A673 (cell line): ENCODE data around the gene TBC1D9. TPM values are rescaled to one million over a fixed set of nuclear protein-coding genes. Genes with fewer than 3 reads are reported as not detected.

Experiments used
- BruUV-seq: library from RNA; stranded (reverse); fragments of 400-500 nt; replicated peaks from 2 replicates; lab custom pipeline; 2021; lab: Mats Ljungman, UMichigan
- CTCF ChIA-PET: fragments of 300-600 bp; sonication (Branson Sonifier 250); formaldehyde crosslinking; loops from one replicate; lab custom pipeline; 2022; ENCODE audit warnings: antibody characterized with exemption; lab: Charles Lee
- POLR2A ChIA-PET: fragments of 300-600 bp; sonication (Branson Sonifier 250); formaldehyde crosslinking; loops from one replicate; lab custom pipeline; 2022; ENCODE audit warnings: antibody characterized with exemption; ENCODE audit not compliant: low non-redundant PET; lab: Charles Lee
- DNase-seq: peaks from one replicate; pipeline ENCODE4 v3.0.0-alpha.2; 2015; ENCODE audit warnings: low spot score
- H3K27ac ChIP-seq: fragments of 200-600 bp; sonication (generic); 2 replicates; pipeline ENCODE4 v1.5.1; 2016; ENCODE audit warnings: mixed run types, low read depth, mild to moderate bottlenecking, mixed read lengths, antibody characterized with exemption, low read length; ENCODE audit not compliant: poor library complexity, severe bottlenecking
- H3K27me3 ChIP-seq: fragments of 200-600 bp; sonication (generic); replicated peaks from 2 replicates; pipeline ENCODE4 v1.6.1; 2017; ENCODE audit warnings: mixed run types, low read depth, mild to moderate bottlenecking, mixed read lengths, antibody characterized with exemption, low read length; ENCODE audit not compliant: insufficient read depth, poor library complexity
- H3K36me3 ChIP-seq: fragments of 200-600 bp; sonication (generic); 2 replicates; pipeline ENCODE4 v1.6.1; 2016; ENCODE audit warnings: mixed run types, mild to moderate bottlenecking, mixed read lengths, antibody characterized with exemption, low read length; ENCODE audit not compliant: insufficient read depth, poor library complexity, severe bottlenecking
- H3K4me1 ChIP-seq: fragments of 200-600 bp; sonication (generic); 2 replicates; pipeline ENCODE4 v1.6.1; 2017; ENCODE audit warnings: mixed run types, mild to moderate bottlenecking, mixed read lengths, antibody characterized with exemption, low read length; ENCODE audit not compliant: insufficient read depth, poor library complexity, severe bottlenecking
- H3K4me3 ChIP-seq: fragments of 200-600 bp; sonication (generic); 2 replicates; pipeline ENCODE4 v1.5.1; 2016; ENCODE audit warnings: low read depth, mixed run types, mild to moderate bottlenecking, mixed read lengths, low read length; ENCODE audit not compliant: poor library complexity, severe bottlenecking
- H3K9me3 ChIP-seq: fragments of 200-600 bp; sonication (generic); 2 replicates; pipeline ENCODE4 v1.6.1; 2016; ENCODE audit warnings: mixed run types, low read depth, mild to moderate bottlenecking, mixed read lengths, antibody characterized with exemption, low read length; ENCODE audit not compliant: poor library complexity, severe bottlenecking
- EZH2 ChIP-seq: fragments of 200-600 bp; sonication (generic); IDR thresholded peaks from 2 replicates; pipeline ENCODE4 v1.6.1; 2017; ENCODE audit warnings: borderline replicate concordance, low read depth, mild to moderate bottlenecking, mixed read lengths, antibody characterized with exemption, low read length; ENCODE audit not compliant: poor library complexity, severe bottlenecking
- intact Hi-C: fragments of 100-400 bp; cut with micrococcal nuclease; formaldehyde crosslinking; loops from one replicate; pipeline ENCODE4 v1.10.0; 2022; ENCODE audit not compliant: unreplicated experiment
- total RNA-seq: library from RNA; stranded (reverse); gene quantifications from 2 replicates; pipeline ENCODE4 v1.2.3, GENCODE V29; 2021
- TF ChIP-seq, protein P1 (sequence below): fragments of 300-800, 200-600 bp; sonication (generic); conservative IDR thresholded peaks from 2 replicates; pipeline ENCODE4 v1.5.1; 2017; ENCODE audit warnings: low read depth, mild to moderate bottlenecking, antibody characterized with exemption, low read length, moderate library complexity, mixed read lengths

The TBC1D9 gene
- total RNA-seq, 1 experiment from 2014 or later = 22.4 TPM

DNA sequence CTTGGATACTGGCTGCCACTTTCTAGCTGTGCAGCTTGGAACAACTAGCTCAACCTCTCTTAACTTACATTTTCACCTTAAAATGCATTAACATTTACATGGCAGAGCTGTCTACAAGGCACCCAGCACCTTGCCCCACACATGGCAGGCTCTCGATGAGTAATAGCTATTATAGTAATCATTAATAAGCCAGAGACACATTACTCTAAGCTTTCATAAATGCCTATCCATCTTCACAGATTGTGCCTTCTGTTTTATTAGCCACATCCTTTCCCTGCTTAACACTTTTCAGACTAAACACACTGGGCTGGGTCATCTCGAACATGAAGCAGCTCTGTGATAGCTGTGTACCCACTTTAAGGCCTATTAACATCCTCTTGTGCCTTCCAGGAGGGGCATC is 103.6 kb downstream of the TBC1D9 start:
- TF ChIP-seq, protein P1, sequence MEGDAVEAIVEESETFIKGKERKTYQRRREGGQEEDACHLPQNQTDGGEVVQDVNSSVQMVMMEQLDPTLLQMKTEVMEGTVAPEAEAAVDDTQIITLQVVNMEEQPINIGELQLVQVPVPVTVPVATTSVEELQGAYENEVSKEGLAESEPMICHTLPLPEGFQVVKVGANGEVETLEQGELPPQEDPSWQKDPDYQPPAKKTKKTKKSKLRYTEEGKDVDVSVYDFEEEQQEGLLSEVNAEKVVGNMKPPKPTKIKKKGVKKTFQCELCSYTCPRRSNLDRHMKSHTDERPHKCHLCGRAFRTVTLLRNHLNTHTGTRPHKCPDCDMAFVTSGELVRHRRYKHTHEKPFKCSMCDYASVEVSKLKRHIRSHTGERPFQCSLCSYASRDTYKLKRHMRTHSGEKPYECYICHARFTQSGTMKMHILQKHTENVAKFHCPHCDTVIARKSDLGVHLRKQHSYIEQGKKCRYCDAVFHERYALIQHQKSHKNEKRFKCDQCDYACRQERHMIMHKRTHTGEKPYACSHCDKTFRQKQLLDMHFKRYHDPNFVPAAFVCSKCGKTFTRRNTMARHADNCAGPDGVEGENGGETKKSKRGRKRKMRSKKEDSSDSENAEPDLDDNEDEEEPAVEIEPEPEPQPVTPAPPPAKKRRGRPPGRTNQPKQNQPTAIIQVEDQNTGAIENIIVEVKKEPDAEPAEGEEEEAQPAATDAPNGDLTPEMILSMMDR = no peak
- TF ChIP-seq EZH2 = no peak
- intact Hi-C loops = no loop called here
- BruUV-seq = no TSS peak
- H3K4me3 ChIP-seq = no peak overlapping the region
- H3K9me3 ChIP-seq = no peaks in the 10 kb centered on the region
- peaks cover 7% of the 10 kb centered on the region for H3K36me3 ChIP-seq
- DNase-seq = no peak
- no peaks in the 10 kb centered on the region for H3K27me3 ChIP-seq
- H3K27ac ChIP-seq = peak overlapping the region; percentile 79
- POLR2A ChIA-PET = no interaction called here
- H3K4me1 ChIP-seq = peaks cover 13% of the 10 kb centered on the region
- CTCF ChIA-PET = no interaction called here

DNA sequence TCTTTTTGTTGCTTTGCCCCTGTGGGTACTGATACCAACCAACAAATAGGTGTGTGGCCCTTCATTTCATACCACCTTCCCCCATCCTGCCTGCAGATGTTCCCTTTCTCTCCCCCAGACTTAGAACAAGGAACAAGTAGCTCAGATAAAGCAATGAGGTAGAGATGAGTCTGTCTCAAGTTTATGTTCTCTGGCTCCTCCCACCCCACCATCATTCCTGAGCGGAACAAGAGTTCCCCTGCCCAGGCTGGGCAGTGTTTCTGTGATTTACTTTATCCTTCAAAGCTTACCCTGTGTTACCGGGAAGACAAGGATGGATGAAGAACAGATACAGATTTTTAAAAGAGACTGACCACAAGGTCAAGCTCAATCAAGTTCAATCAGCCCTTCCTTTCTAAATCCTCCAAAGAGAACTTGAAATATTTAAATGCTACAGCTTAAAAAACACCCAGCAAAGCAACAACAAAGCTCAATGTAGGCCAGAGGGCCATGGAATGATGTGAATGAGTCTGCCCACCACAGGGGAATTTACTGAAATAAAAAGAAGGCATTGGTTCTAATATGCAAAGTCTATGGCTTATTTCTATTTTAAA is 107.4 kb downstream of the TBC1D9 start:
- Histone ChIP-seq H3K27ac (no peak overlapping the region), H3K4me3 (no peak overlapping the region), H3K4me1 (peaks cover 8% of the 10 kb centered on the region), H3K36me3 (peaks cover 7% of the 10 kb centered on the region), H3K27me3 (no peaks in the 10 kb centered on the region), H3K9me3 (no peaks in the 10 kb centered on the region)
- no TSS peak for BruUV-seq
- DNase-seq = no peak
- intact Hi-C loops = no loop called here
- TF ChIP-seq, protein P1 = no peak
- no peak for TF ChIP-seq EZH2
- ChIA-PET POLR2A (no interaction called here), CTCF (no interaction called here)

GRCh38 chr4:140645614-140646412 is 110.4 kb downstream of the TBC1D9 start:
- H3K36me3 ChIP-seq = no peaks in the 10 kb centered on the region
- H3K4me1 ChIP-seq = no peaks in the 10 kb centered on the region
- no peak for DNase-seq
- H3K4me3 ChIP-seq = no peak overlapping the region
- ChIA-PET CTCF (no interaction called here), POLR2A (no interaction called here)
- BruUV-seq = no TSS peak
- no peaks in the 10 kb centered on the region for H3K27me3 ChIP-seq
- intact Hi-C loops = no loop called here
- no peak overlapping the region for H3K27ac ChIP-seq
- TF ChIP-seq, protein P1 = no peak
- no peak for TF ChIP-seq EZH2
- H3K9me3 ChIP-seq = no peaks in the 10 kb centered on the region
